Heart right ventricle (tissue), 16 donors: ENCODE data around the gene FAN1. TPM values are rescaled to one million over a fixed set of nuclear protein-coding genes. Genes with fewer than 3 reads are reported as not detected.

Source experiments
- ATAC-seq, 8 donors: fragments of 200-7000 bp; cut with Tn5 transposase; one replicate each; pipeline ENCODE4 v1.9.1; 2020; ENCODE audit warnings: mild to moderate bottlenecking in 8 of 8, moderate library complexity in 8 of 8, moderate number of reproducible peaks in 1 of 8
- DNase-seq, 2 donors: peaks; one replicate each; pipeline ENCODE4 v3.0.0-alpha.2; 2020
- H3K27ac ChIP-seq, 10 donors: fragments of 200-600 bp; sonication (generic) in 2 of 10; one replicate each; pipeline versions ENCODE4 v1.5.0 to v1.8.0; 2020 to 2022; ENCODE audit warnings: mild to moderate bottlenecking in 3 of 10
- H3K27me3 ChIP-seq, 7 donors: fragments of 200-600 bp; one replicate each; pipeline ENCODE4 v1.8.0; 2021 to 2022; ENCODE audit warnings: mild to moderate bottlenecking in 2 of 7
- H3K36me3 ChIP-seq, 9 donors: fragments of 200-600 bp; sonication (generic) in 1 of 9; one replicate each; pipeline versions ENCODE4 v1.5.0 to v1.8.0; 2020 to 2022; ENCODE audit warnings: mild to moderate bottlenecking in 2 of 9
- H3K4me1 ChIP-seq, 9 donors: fragments of 200-600 bp; sonication (generic) in 1 of 9; one replicate each; pipeline versions ENCODE4 v1.5.0 to v1.8.0; 2020 to 2022; ENCODE audit warnings: mild to moderate bottlenecking in 4 of 9
- H3K4me3 ChIP-seq, 10 donors: fragments of 200-600 bp; sonication (generic) in 2 of 10; one replicate each; pipeline versions ENCODE4 v1.5.0 to v1.8.0; 2020 to 2022; ENCODE audit warnings: mild to moderate bottlenecking in 7 of 10, moderate library complexity in 2 of 10
- H3K9me3 ChIP-seq, 11 donors: fragments of 200-600 bp in 10 of 11; sonication (generic) in 2 of 11; one replicate each; pipeline versions ENCODE4 v1.5.0 to v1.8.0; 2013 to 2022; ENCODE audit warnings: mild to moderate bottlenecking in 2 of 11, control low read depth in 1 of 11, moderate library complexity in 1 of 11
- CTCF ChIP-seq, 9 donors: fragments of 200-600 bp; sonication (generic) in 2 of 9; IDR thresholded peaks; one replicate each; pipeline versions ENCODE4 v1.5.0 to v1.8.0; 2021 to 2022; ENCODE audit warnings: antibody characterized with exemption in 9 of 9, mild to moderate bottlenecking in 5 of 9, moderate library complexity in 1 of 9
- WGBS, 2 donors: extraction: QIAGEN DNeasy Blood & Tissue Kit; methylation state at CpG; one replicate each; pipeline ENCODE4 v1.1.7; 2013; ENCODE audit warnings: inconsistent platforms in 1 of 2; 5-methylcytosine and 5-hydroxymethylcytosine counted together
- intact Hi-C, 10 donors: fragments of 100-400 bp; cut with DNase I; formaldehyde crosslinking; loops; one replicate each; pipeline versions ENCODE4 v1.11.1 to v1.14.2; 2022
- polyA plus RNA-seq, 2 donors: library from polyadenylated mRNA; stranded (reverse); fragments of 200-250 nt; gene quantifications; one replicate each; pipeline ENCODE4 v1.2.3, GENCODE V29; 2013
- total RNA-seq, 10 donors: library from RNA; stranded (reverse); fragmentation: NEBNext Ultra II Directional in 3 of 10; extraction: Animal tissue kit (Norgen Biotek cat#: 25700) in 3 of 10; gene quantifications; one replicate each; pipeline versions ENCODE4 v1.2.1 to v1.2.4, GENCODE V29; 2021 to 2023
- donor health status: Arrhythmogenic right ventricular cardiomyopathy.
- donor health status: ischemic (EF 13 %, LVEDD 7.1; RV severe dilation, severe dysfunction).
- donor health status: healthy with polysubstance abuse.
- donor health status: DM: no; HTN: yes; CAD: no.
- donor health status: DM: no; HTN: no; CAD: no.
- donor health status: ischemic (EF 25% LVEDD 6.9; RV normal size, moderate dysfunction).
- donor health status: ischemic (EF 25% LVEDD 5.7; RV mildly dilated, moderate dysfunction).
- donor health status: healthy.
- donor health status: DM: yes; HTN: yes; CAD: no.
- donor health status: Ischemic cardiomyopathy.
- donor health status: ischemic (EF 35%, LVEDD 5.7; RV mildly dilated, moderate dysfunction).
- donor health status: nonischemic (EF 11% LVEDD 7.7; RV severe dilation, severe dysfunction).
- donor health status: DM: yes; HTN: yes; CAD: no.
- donor health status: PGD.
- donor health status: ischemic (EF 29% LVEDD 5.4; RV normal size, mild dysfunction).
- donor health status: nonischemic (EF 23%, LVEDD 6.1; RV moderate dilation, normal function).

Gene FAN1
- total and polyA plus RNA-seq, 12 donors, result 8.2 to 28.0 (median 16.6) TPM

GRCh38 chr15:30922480-30923311, 19.0 kb downstream of the FAN1 start:
- no peaks in the 10 kb centered on the region for H3K9me3 ChIP-seq
- DNase-seq, result no peak
- peaks cover 0 to 99% (median 62%) of the 10 kb centered on the region in 9 donors for H3K36me3 ChIP-seq
- no peaks in the 10 kb centered on the region for H3K27me3 ChIP-seq
- intact Hi-C loops, result loop anchor here in 1 of 10 donors (5.0 kb wide), 1 partner anchor 55 kb away; no protein-coding TSS in a partner anchor
- peak; percentile 44 to 73 (median 58) for ATAC-seq
- H3K4me3 ChIP-seq, result no peak overlapping the region
- H3K4me1 ChIP-seq, result peaks cover 0 to 56% (median 37%) of the 10 kb centered on the region in 9 donors
- H3K27ac ChIP-seq, result peak overlapping the region in 9 of 10 donors; percentile 33 to 90 (median 74)
- TF ChIP-seq CTCF (IDR thresholded peaks at IDR 0.05), result no peak
- 61% methylated on average over 14 of the region's 14 CpGs for WGBS, 2 donors

- WGBS, 2 donors, result 30 to 45% methylated on average over 7 of the region's 7 CpGs
- DNase-seq, result peak; percentile 51 to 62
- intact Hi-C loops, result loop anchor here in 1 of 10 donors (5.0 kb wide), 1 partner anchor 54 kb away; no protein-coding TSS in a partner anchor
- Histone ChIP-seq H3K36me3 (peaks cover 0 to 98% (median 67%) of the 10 kb centered on the region in 9 donors), H3K27ac (peak overlapping the region in 8 of 10 donors; percentile 33 to 90 (median 74)), H3K27me3 (no peaks in the 10 kb centered on the region), H3K4me3 (no peak overlapping the region), H3K4me1 (peaks cover 0 to 49% (median 37%) of the 10 kb centered on the region in 9 donors), H3K9me3 (no peaks in the 10 kb centered on the region)
- no peak for TF ChIP-seq CTCF (IDR thresholded peaks at IDR 0.05)
- ATAC-seq, result peak; percentile 66 to 89 (median 82)
Measured at GRCh38 chr15:30923429-30923828, 19.7 kb downstream of the FAN1 start.

GRCh38 chr15:30924353-30924752, 20.6 kb downstream of the FAN1 start:
- WGBS, 2 donors, result 86 to 91% methylated on average over 5 of the region's 5 CpGs
- H3K36me3 ChIP-seq, result peaks cover 0 to 98% (median 68%) of the 10 kb centered on the region in 9 donors
- peak overlapping the region in 4 of 10 donors; percentile 56 to 90 (median 76) for H3K27ac ChIP-seq

More at GRCh38 chr15:30924353-30924752, 20.6 kb downstream of the FAN1 start:
- Histone ChIP-seq H3K4me3 (no peak overlapping the region), H3K27me3 (no peaks in the 10 kb centered on the region), H3K9me3 (no peaks in the 10 kb centered on the region), H3K4me1 (peaks cover 0 to 44% (median 35%) of the 10 kb centered on the region in 9 donors)
- no peak for TF ChIP-seq CTCF (IDR thresholded peaks at IDR 0.05)
- intact Hi-C loops, result loop anchor here in 1 of 10 donors (5.0 kb wide), 1 partner anchor 53 kb away; no protein-coding TSS in a partner anchor
- no peak for DNase-seq
- ATAC-seq, result no peak
